ENCODE results near the gene FOXRED1. TPM values are rescaled to one million over a fixed set of nuclear protein-coding genes. Genes with fewer than 3 reads are reported as not detected.
A peak's percentile ranks its signal among the peaks of the same experiment; 100 is the strongest.

Gene FOXRED1
- total RNA-seq, 2 donors from 2014 or later = 19.9 to 63.4 TPM

GRCh38 chr11:126262216-126262615 is 6.7 kb upstream of the FOXRED1 start:
- no peaks in the 10 kb centered on the region for H3K27me3 ChIP-seq
- H3K4me1 ChIP-seq = no peaks in the 10 kb centered on the region
- no peak overlapping the region for H3K9ac ChIP-seq (ENCODE audit: low read depth in 2 of 2, low read length in 2 of 2)
- intact Hi-C loops (cut with DNase I) = no loop called here
- TF ChIP-seq CTCF (IDR thresholded peaks at IDR 0.05) = no peak
- no peaks in the 10 kb centered on the region for H3K9me3 ChIP-seq
- no peak overlapping the region for H3K4me3 ChIP-seq
- H3K27ac ChIP-seq = no peak overlapping the region
- no peak for DNase-seq
- peaks cover 17% of the 10 kb centered on the region for H3K36me3 ChIP-seq

GRCh38 chr11:126263489-126263888 is 5.5 kb upstream of the FOXRED1 start:
- Histone ChIP-seq H3K4me3 (no peak overlapping the region), H3K27ac (no peak overlapping the region), H3K9ac (ENCODE audit: low read depth in 2 of 2, low read length in 2 of 2) (no peak overlapping the region), H3K36me3 (peaks cover 17% of the 10 kb centered on the region), H3K27me3 (no peaks in the 10 kb centered on the region), H3K9me3 (no peaks in the 10 kb centered on the region), H3K4me1 (peaks cover 5% of the 10 kb centered on the region)
- TF ChIP-seq CTCF (IDR thresholded peaks at IDR 0.05) = no peak
- intact Hi-C loops (cut with DNase I) = no loop called here
- no peak for DNase-seq

- Histone ChIP-seq H3K4me1 (peaks cover 5% of the 10 kb centered on the region), H3K27me3 (no peaks in the 10 kb centered on the region), H3K9ac (ENCODE audit: low read depth in 2 of 2, low read length in 2 of 2) (no peak overlapping the region), H3K4me3 (no peak overlapping the region), H3K36me3 (peaks cover 17% of the 10 kb centered on the region), H3K9me3 (no peaks in the 10 kb centered on the region), H3K27ac (no peak overlapping the region)
- no peak for TF ChIP-seq CTCF (IDR thresholded peaks at IDR 0.05)
- DNase-seq = no peak
- intact Hi-C loops (cut with DNase I) = loop anchor here (5.0 kb wide), 1 partner anchor 54 kb away; the partner anchor contains the start of genes FAM118B and RPUSD4
Observed at GRCh38 chr11:126265811-126266210, 3.1 kb upstream of the FOXRED1 start.

GRCh38 chr11:126267650-126268049 is 1.3 kb upstream of the FOXRED1 start:
- H3K4me3 ChIP-seq = peak overlapping the region; percentile 72
- peaks cover 5% of the 10 kb centered on the region for H3K4me1 ChIP-seq
- TF ChIP-seq CTCF (IDR thresholded peaks at IDR 0.05) = no peak
- intact Hi-C loops (cut with DNase I) = loop anchor here (5.0 kb wide), 1 partner anchor 55 kb away; the partner anchor contains the start of genes FAM118B and RPUSD4
- peaks cover 17% of the 10 kb centered on the region for H3K36me3 ChIP-seq
- H3K27ac ChIP-seq = peak overlapping the region; percentile 85
- no peaks in the 10 kb centered on the region for H3K9me3 ChIP-seq
- peak overlapping the region; percentile 89 to 93 for H3K9ac ChIP-seq (ENCODE audit: low read depth in 2 of 2, low read length in 2 of 2)
- DNase-seq = no peak
- no peaks in the 10 kb centered on the region for H3K27me3 ChIP-seq

GRCh38 chr11:126268361-126268707 is 620 bp upstream of the FOXRED1 start:
- peaks cover 5% of the 10 kb centered on the region for H3K4me1 ChIP-seq
- peak overlapping the region; percentile 72 for H3K4me3 ChIP-seq
- peak overlapping the region; percentile 85 for H3K27ac ChIP-seq
- H3K36me3 ChIP-seq = peaks cover 17% of the 10 kb centered on the region
- intact Hi-C loops (cut with DNase I) = loop anchor here (5.0 kb wide), 1 partner anchor 56 kb away; the partner anchor contains the start of genes FAM118B and RPUSD4
- TF ChIP-seq CTCF (IDR thresholded peaks at IDR 0.05) = no peak
- DNase-seq = no peak
- H3K9ac ChIP-seq (ENCODE audit: low read depth in 2 of 2, low read length in 2 of 2) = peak overlapping the region; percentile 89 to 93
- H3K9me3 ChIP-seq = no peaks in the 10 kb centered on the region
- no peaks in the 10 kb centered on the region for H3K27me3 ChIP-seq
